ENCODE measurements around the gene WDR27. TPM values are rescaled to one million over a fixed set of nuclear protein-coding genes. Genes with fewer than 3 reads are reported as not detected.

The WDR27 gene
- total and polyA plus RNA-seq, 4 donors, result 6.9 to 68.1 (median 31.4) TPM

GRCh38 chr6:169684056-169684455 lies 17.8 kb downstream of the WDR27 start:
- Histone ChIP-seq H3K4me3 (no peak overlapping the region), H3K9ac (ENCODE audit: insufficient read depth in 1 of 2, low read length in 2 of 2) (no peak overlapping the region), H3K9me3 (ENCODE audit: control insufficient read depth in 4 of 4, insufficient read depth in 3 of 4, low read length in 3 of 4) (peaks cover 3 to 12% (median 8%) of the 10 kb centered on the region in 4 donors), H3K27ac (ENCODE audit: low read depth in 1 of 2, low read length in 1 of 2) (no peak overlapping the region), H3K4me1 (ENCODE audit: control insufficient read depth in 5 of 5, insufficient read depth in 5 of 5, low read length in 5 of 5) (no peaks in the 10 kb centered on the region), H3K27me3 (ENCODE audit: control insufficient read depth in 3 of 3, insufficient read depth in 3 of 3, low read length in 2 of 3) (no peaks in the 10 kb centered on the region), H3K36me3 (ENCODE audit: control insufficient read depth in 4 of 4, insufficient read depth in 4 of 4, low read length in 4 of 4) (peaks cover 10 to 43% (median 25%) of the 10 kb centered on the region in 4 donors)
- ATAC-seq (ENCODE audit: insufficient read depth, low FRiP score) (no peak), DNase-seq (no peak)
- TF ChIP-seq, protein P1, sequence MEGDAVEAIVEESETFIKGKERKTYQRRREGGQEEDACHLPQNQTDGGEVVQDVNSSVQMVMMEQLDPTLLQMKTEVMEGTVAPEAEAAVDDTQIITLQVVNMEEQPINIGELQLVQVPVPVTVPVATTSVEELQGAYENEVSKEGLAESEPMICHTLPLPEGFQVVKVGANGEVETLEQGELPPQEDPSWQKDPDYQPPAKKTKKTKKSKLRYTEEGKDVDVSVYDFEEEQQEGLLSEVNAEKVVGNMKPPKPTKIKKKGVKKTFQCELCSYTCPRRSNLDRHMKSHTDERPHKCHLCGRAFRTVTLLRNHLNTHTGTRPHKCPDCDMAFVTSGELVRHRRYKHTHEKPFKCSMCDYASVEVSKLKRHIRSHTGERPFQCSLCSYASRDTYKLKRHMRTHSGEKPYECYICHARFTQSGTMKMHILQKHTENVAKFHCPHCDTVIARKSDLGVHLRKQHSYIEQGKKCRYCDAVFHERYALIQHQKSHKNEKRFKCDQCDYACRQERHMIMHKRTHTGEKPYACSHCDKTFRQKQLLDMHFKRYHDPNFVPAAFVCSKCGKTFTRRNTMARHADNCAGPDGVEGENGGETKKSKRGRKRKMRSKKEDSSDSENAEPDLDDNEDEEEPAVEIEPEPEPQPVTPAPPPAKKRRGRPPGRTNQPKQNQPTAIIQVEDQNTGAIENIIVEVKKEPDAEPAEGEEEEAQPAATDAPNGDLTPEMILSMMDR (IDR thresholded peaks at IDR 0.05; ENCODE audit: control extremely low read depth, extremely low read depth), result no peak
- 96 to 97% methylated on average over 3 of the region's 3 CpGs for WGBS, 2 donors

GRCh38 chr6:169678342-169678741 lies 23.5 kb downstream of the WDR27 start:
- no peak overlapping the region for H3K27ac ChIP-seq (ENCODE audit: low read depth in 1 of 2, low read length in 1 of 2)
- TF ChIP-seq, protein P1 (IDR thresholded peaks at IDR 0.05; ENCODE audit: control extremely low read depth, extremely low read depth), result no peak
- H3K9ac ChIP-seq (ENCODE audit: insufficient read depth in 1 of 2, low read length in 2 of 2), result no peak overlapping the region
- no peak for DNase-seq
- H3K27me3 ChIP-seq (ENCODE audit: control insufficient read depth in 3 of 3, insufficient read depth in 3 of 3, low read length in 2 of 3), result no peaks in the 10 kb centered on the region
- H3K9me3 ChIP-seq (ENCODE audit: control insufficient read depth in 4 of 4, insufficient read depth in 3 of 4, low read length in 3 of 4), result peaks cover 0 to 9% (median 3%) of the 10 kb centered on the region in 4 donors
- 89 to 91% methylated on average over 1 of the region's 1 CpG for WGBS, 2 donors
- ATAC-seq (ENCODE audit: insufficient read depth, low FRiP score), result no peak
- H3K4me1 ChIP-seq (ENCODE audit: control insufficient read depth in 5 of 5, insufficient read depth in 5 of 5, low read length in 5 of 5), result no peaks in the 10 kb centered on the region
- H3K4me3 ChIP-seq, result no peak overlapping the region
- H3K36me3 ChIP-seq (ENCODE audit: control insufficient read depth in 4 of 4, insufficient read depth in 4 of 4, low read length in 4 of 4), result peaks cover 0 to 10% (median 6%) of the 10 kb centered on the region in 4 donors

DNA sequence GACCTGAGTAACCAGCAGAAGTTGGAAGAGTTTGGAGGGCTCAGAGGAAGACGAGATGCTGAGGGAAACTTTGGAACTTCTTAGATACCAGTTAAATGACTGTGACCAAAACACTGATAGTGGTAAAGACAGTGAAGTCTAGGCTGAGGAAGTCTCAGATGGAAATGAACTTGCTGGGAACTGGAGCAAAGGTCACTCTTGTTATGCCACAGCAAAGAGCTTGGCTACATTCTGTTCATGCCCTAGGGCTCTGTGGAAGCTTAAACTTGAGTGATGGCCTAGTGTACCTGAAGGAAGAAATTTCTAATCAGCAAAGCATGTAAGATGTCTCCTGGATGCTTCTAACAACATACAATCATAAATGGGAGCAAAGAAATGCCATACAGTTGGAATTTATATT lies 24.7 kb downstream of the WDR27 start:
- H3K27me3 ChIP-seq (ENCODE audit: control insufficient read depth in 3 of 3, insufficient read depth in 3 of 3, low read length in 2 of 3), result no peaks in the 10 kb centered on the region
- H3K9ac ChIP-seq (ENCODE audit: insufficient read depth in 1 of 2, low read length in 2 of 2), result no peak overlapping the region
- 85 to 93% methylated on average over 1 of the region's 1 CpG for WGBS, 2 donors

More for the DNA sequence above, 24.7 kb downstream of the WDR27 start:
- DNase-seq (no peak), ATAC-seq (ENCODE audit: insufficient read depth, low FRiP score) (no peak)
- H3K9me3 ChIP-seq (ENCODE audit: control insufficient read depth in 4 of 4, insufficient read depth in 3 of 4, low read length in 3 of 4), result peaks cover 0 to 9% (median 3%) of the 10 kb centered on the region in 4 donors
- H3K36me3 ChIP-seq (ENCODE audit: control insufficient read depth in 4 of 4, insufficient read depth in 4 of 4, low read length in 4 of 4), result peaks cover 0 to 7% (median 3%) of the 10 kb centered on the region in 4 donors
- no peaks in the 10 kb centered on the region for H3K4me1 ChIP-seq (ENCODE audit: control insufficient read depth in 5 of 5, insufficient read depth in 5 of 5, low read length in 5 of 5)
- no peak overlapping the region for H3K27ac ChIP-seq (ENCODE audit: low read depth in 1 of 2, low read length in 1 of 2)
- H3K4me3 ChIP-seq, result no peak overlapping the region
- TF ChIP-seq, protein P1 (IDR thresholded peaks at IDR 0.05; ENCODE audit: control extremely low read depth, extremely low read depth), result no peak
